SK-N-MC (cell line): ENCODE data around the gene MAN2A2.

Experiments
- EZH2 ChIP-seq: fragments of 200-600 bp; sonication (generic); IDR thresholded peaks from one replicate; pipeline ENCODE4 v1.6.1; 2017; ENCODE audit warnings: antibody characterized with exemption
- POLR2AphosphoS5 ChIP-seq: IDR thresholded peaks from 2 replicates; pipeline ENCODE4 v1.6.1; 2012; ENCODE audit warnings: mild to moderate bottlenecking, low read depth, low read length, borderline replicate concordance

DNA sequence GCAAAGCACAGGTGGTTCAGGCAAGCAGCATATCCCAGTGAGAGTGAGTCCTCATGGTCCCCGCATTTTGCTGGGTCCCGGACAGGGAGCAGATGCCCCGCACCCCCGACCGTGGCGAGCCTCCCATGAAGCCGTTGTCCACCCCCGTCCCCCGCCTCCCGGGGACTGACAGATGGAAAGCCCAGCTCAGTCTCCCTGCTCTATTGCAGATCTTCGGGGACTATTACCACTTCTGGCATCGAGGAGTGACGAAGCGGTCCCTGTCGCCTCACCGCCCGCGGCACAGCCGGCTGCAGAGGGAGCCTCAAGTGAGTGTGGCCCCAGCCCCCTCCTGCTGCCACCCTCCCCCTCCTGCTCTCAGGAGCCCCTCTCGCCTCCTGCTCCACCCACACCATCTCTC is 27.1 kb upstream of the MAN2A2 start:
- TF ChIP-seq EZH2 (no peak), POLR2AphosphoS5 (no peak)
